HCT116 (cell line): Measurements from ENCODE around the gene CDC6. TPM values are rescaled to one million over a fixed set of nuclear protein-coding genes. Genes with fewer than 3 reads are reported as not detected.

Experiments used
- ATAC-seq: fragments of 200-7000 bp; cut with Tn5 transposase; 2 replicates; pipeline ENCODE4 v1.9.1; 2020; ENCODE audit warnings: mild to moderate bottlenecking, moderate library complexity
- BruUV-seq: library from RNA; stranded (reverse); fragments of 400-500 nt; replicated peaks from 2 replicates; lab custom pipeline; 2021; lab: Mats Ljungman, UMichigan
- CTCF ChIA-PET: fragments of 300-600 bp; sonication (Branson Sonifier 250); formaldehyde crosslinking; loops from one replicate; lab custom pipeline; 2021; ENCODE audit warnings: antibody characterized with exemption; lab: Charles Lee
- POLR2A ChIA-PET: fragments of 300-600, 350-600 bp; sonication (Branson Sonifier 250); formaldehyde crosslinking; loops from one replicate; lab custom pipeline; 2021; ENCODE audit warnings: antibody characterized with exemption; lab: Charles Lee
- RAD21 ChIA-PET, 2 experiments: fragments of 300-600 bp; sonication (Branson Sonifier 250); formaldehyde crosslinking; loops; one replicate each; lab custom pipeline; 2023; ENCODE audit warnings: low total read pairs in 2 of 2; ENCODE audit not compliant: uncharacterized antibody in 2 of 2, unreplicated experiment in 2 of 2, low non-redundant PET in 1 of 2; lab: Charles Lee
- DNase-seq: peaks from one replicate; pipeline ENCODE4 v3.0.0-alpha.2; 2010; ENCODE audit warnings: low read depth, low spot score
- H2AFZ ChIP-seq: fragments of 200-600 bp; shearing (Covaris generic), sonication (generic); 2 replicates; pipeline ENCODE4 v1.6.1; 2017; ENCODE audit warnings: low read depth, mixed run types, mixed read lengths, antibody characterized with exemption, low read length; ENCODE audit not compliant: poor library complexity, severe bottlenecking
- H3K27ac ChIP-seq: 2 replicates; pipeline ENCODE4 v1.5.1; 2012; ENCODE audit warnings: low read depth, low read length
- H3K27me3 ChIP-seq: fragments of 200-600 bp; sonication (generic); 2 replicates; pipeline ENCODE4 v1.6.1; 2016; ENCODE audit warnings: mixed run types, low read length, mixed read lengths; ENCODE audit not compliant: insufficient read depth
- H3K36me3 ChIP-seq, 2 experiments: fragments of 200-500 bp in 1 of 2; fragments of 200-600 bp in 1 of 2; sonication (Bioruptor generic) in 1 of 2; sonication (generic) in 1 of 2; 2 replicates each; pipeline versions ENCODE4 v1.5.1 to v1.6.1; 2014 to 2016; ENCODE audit warnings: low read length in 2 of 2, inconsistent platforms in 1 of 2, mixed read lengths in 1 of 2, mixed run types in 1 of 2; ENCODE audit not compliant: insufficient read depth in 2 of 2, control insufficient read depth in 1 of 2
- H3K4me1 ChIP-seq, 2 experiments: fragments of 200-600 bp in 1 of 2; sonication (generic) in 1 of 2; 2 replicates each; pipeline versions ENCODE4 v1.5.1 to v1.6.1; 2012 to 2017; ENCODE audit warnings: low read length in 2 of 2, inconsistent platforms in 1 of 2, mild to moderate bottlenecking in 1 of 2, mixed read lengths in 1 of 2, mixed run types in 1 of 2, moderate library complexity in 1 of 2; ENCODE audit not compliant: insufficient read depth in 2 of 2, control insufficient read depth in 1 of 2
- H3K4me2 ChIP-seq: fragments of 200-600 bp; sonication (generic); 2 replicates; pipeline ENCODE4 v1.6.1; 2017; ENCODE audit warnings: mixed run types, low read length, mixed read lengths
- H3K4me3 ChIP-seq, 2 experiments: fragments of 200-600 bp in 1 of 2; sonication (generic) in 1 of 2; replicated peaks in 1 of 2; 2 replicates each; pipeline ENCODE4 v1.5.1; 2011 to 2016; ENCODE audit warnings: low read length in 2 of 2, control low read depth in 1 of 2, low read depth in 1 of 2, mild to moderate bottlenecking in 1 of 2, mixed read lengths in 1 of 2, mixed run types in 1 of 2
- H3K79me2 ChIP-seq: fragments of 200-600 bp; sonication (generic); 2 replicates; pipeline ENCODE4 v1.6.1; 2017; ENCODE audit warnings: mild to moderate bottlenecking, mixed run types, low read length, moderate library complexity, mixed read lengths; ENCODE audit not compliant: insufficient read depth
- H3K9ac ChIP-seq: fragments of 200-600 bp; sonication (generic); 2 replicates; pipeline ENCODE4 v1.6.1; 2016; ENCODE audit warnings: low read length, mixed read lengths
- H3K9me2 ChIP-seq: fragments of 200-600 bp; sonication (generic), shearing (Covaris generic); 2 replicates; pipeline ENCODE4 v1.6.1; 2017; ENCODE audit warnings: mixed run types, mild to moderate bottlenecking, moderate library complexity; ENCODE audit not compliant: insufficient read depth
- H3K9me3 ChIP-seq, 2 experiments: fragments of 200-500 bp in 1 of 2; fragments of 200-600 bp in 1 of 2; sonication (Bioruptor generic) in 1 of 2; sonication (generic) in 1 of 2; 2 replicates each; pipeline ENCODE4 v1.6.1; 2014 to 2017; ENCODE audit warnings: low read length in 2 of 2, mixed read lengths in 2 of 2, inconsistent platforms in 1 of 2, low read depth in 1 of 2, mild to moderate bottlenecking in 1 of 2, mixed run types in 1 of 2, moderate library complexity in 1 of 2; ENCODE audit not compliant: control insufficient read depth in 1 of 2, insufficient read depth in 1 of 2
- H4K20me1 ChIP-seq: fragments of 200-600 bp; sonication (generic), shearing (Covaris generic); 2 replicates; pipeline ENCODE4 v1.6.1; 2017; ENCODE audit warnings: mixed run types, mild to moderate bottlenecking, moderate library complexity; ENCODE audit not compliant: insufficient read depth
- CBX3 ChIP-seq: IDR thresholded peaks from 2 replicates; pipeline ENCODE4 v1.6.1; 2012; ENCODE audit warnings: low read depth
- CTCF ChIP-seq, 3 experiments: fragments of 200-600 bp in 1 of 3; sonication (generic) in 1 of 3; IDR thresholded peaks in 2 of 3; conservative IDR thresholded peaks in 1 of 3; 2 replicates each; pipeline ENCODE4 v1.5.1; 2012 to 2017; ENCODE audit warnings: low read depth in 2 of 3, low read length in 2 of 3, antibody characterized with exemption in 1 of 3, borderline replicate concordance in 1 of 3, control low read depth in 1 of 3, mild to moderate bottlenecking in 1 of 3, mixed read lengths in 1 of 3, mixed run types in 1 of 3, moderate library complexity in 1 of 3; ENCODE audit not compliant: insufficient read depth in 1 of 3
- EZH2phosphoT487 ChIP-seq: fragments of 200-600 bp; IDR thresholded peaks from 2 replicates; pipeline ENCODE4 v1.6.1; 2018; ENCODE audit warnings: antibody characterized with exemption, borderline replicate concordance
- JUND ChIP-seq: IDR thresholded peaks from 2 replicates; pipeline ENCODE4 v1.6.1; 2012
- MAX ChIP-seq: IDR thresholded peaks from 2 replicates; pipeline ENCODE4 v1.6.1; 2012
- POLR2AphosphoS5 ChIP-seq: IDR thresholded peaks from 2 replicates; pipeline ENCODE4 v1.6.1; 2011; ENCODE audit warnings: mild to moderate bottlenecking, low read depth, low read length, moderate library complexity
- RAD21 ChIP-seq: IDR thresholded peaks from 2 replicates; pipeline ENCODE4 v1.6.1; 2012; ENCODE audit warnings: low read depth, mild to moderate bottlenecking
- SIN3A ChIP-seq: IDR thresholded peaks from 2 replicates; pipeline ENCODE4 v1.6.1; 2012; ENCODE audit warnings: low read depth
- SP1 ChIP-seq: IDR thresholded peaks from 2 replicates; pipeline ENCODE4 v1.6.1; 2012; ENCODE audit warnings: low read depth
- SRF ChIP-seq: IDR thresholded peaks from 2 replicates; pipeline ENCODE4 v1.6.1; 2012; ENCODE audit warnings: low read depth
- TCF7L2 ChIP-seq: IDR thresholded peaks from 2 replicates; pipeline ENCODE4 v1.7.0; 2011; ENCODE audit warnings: borderline replicate concordance, inconsistent platforms; ENCODE audit not compliant: insufficient read depth, insufficient read length; ENCODE audit errors: extremely low read depth
- ZFX ChIP-seq: fragments of 450-650 bp; IDR thresholded peaks from 2 replicates; pipeline ENCODE4 v1.6.1; 2017
- intact Hi-C: fragments of 100-400 bp; cut with micrococcal nuclease; formaldehyde crosslinking; loops from 2 replicates; pipeline ENCODE4 v1.10.0; 2022
- total RNA-seq: library from RNA; stranded (reverse); gene quantifications from one replicate; pipeline ENCODE4 v1.2.1, GENCODE V29; 2021; ENCODE audit not compliant: unreplicated experiment
- TF ChIP-seq, protein P1 (sequence below): IDR thresholded peaks from 2 replicates; pipeline ENCODE4 v1.6.1; 2012; ENCODE audit warnings: low read depth
- TF ChIP-seq, protein P2 (sequence below): IDR thresholded peaks from 2 replicates; pipeline ENCODE4 v1.6.1; 2012

The CDC6 gene
- total RNA-seq, 1 experiment from 2014 or later: 117 TPM

- no peaks in the 10 kb centered on the region; the same call in 1 of the 2 replicates for H4K20me1 ChIP-seq
- H3K79me2 ChIP-seq: peaks cover 84% of the 10 kb centered on the region
- no TSS peak for BruUV-seq
- ChIA-PET CTCF (interaction anchor here (1.2 kb wide), 1 partner anchor 274 kb away, joined by 3 read pairs; no protein-coding TSS in a partner anchor), POLR2A (no interaction called here), RAD21 (no interaction called here)
- peak overlapping the region; percentile 80 for H3K4me2 ChIP-seq
- H3K27me3 ChIP-seq: no peaks in the 10 kb centered on the region
- H3K4me3 ChIP-seq: peak overlapping the region; percentile 60 to 68
- no peaks in the 10 kb centered on the region for H3K9me3 ChIP-seq
- intact Hi-C loops: loop anchor here (2.0 kb wide), 1 partner anchor 23 kb away; no protein-coding TSS in a partner anchor
- peak overlapping the region; percentile 73 for H3K9ac ChIP-seq
- H2AFZ ChIP-seq: no peak overlapping the region
- peak overlapping the region; percentile 72 for H3K27ac ChIP-seq
- no peak for DNase-seq
- H3K36me3 ChIP-seq: peaks cover 0 to 4% of the 10 kb centered on the region in 2 experiments; a peak in 1 of 4 replicates
- no peaks in the 10 kb centered on the region for H3K9me2 ChIP-seq
- ATAC-seq: peak; percentile 62
- H3K4me1 ChIP-seq: peaks cover 24 to 62% of the 10 kb centered on the region in 2 experiments
- TF ChIP-seq CTCF (IDR thresholded peaks at IDR 0.05 in 2 of 3, conservative IDR thresholded peaks at IDR 0.05 in 1 of 3; ENCODE audit: borderline replicate concordance in 1 of 3, insufficient read depth in 1 of 3, low read depth in 2 of 3, low read length in 2 of 3) (no peak), POLR2AphosphoS5 (peak; percentile 67), EZH2phosphoT487 (no peak), SP1 (no peak), TCF7L2 (no peak), RAD21 (no peak), CBX3 (no peak), MAX (peak; percentile 22; the same call in 1 of the 2 replicates), ZFX (no peak), SIN3A (no peak), SRF (no peak), JUND (no peak)
- TF ChIP-seq, protein P1, sequence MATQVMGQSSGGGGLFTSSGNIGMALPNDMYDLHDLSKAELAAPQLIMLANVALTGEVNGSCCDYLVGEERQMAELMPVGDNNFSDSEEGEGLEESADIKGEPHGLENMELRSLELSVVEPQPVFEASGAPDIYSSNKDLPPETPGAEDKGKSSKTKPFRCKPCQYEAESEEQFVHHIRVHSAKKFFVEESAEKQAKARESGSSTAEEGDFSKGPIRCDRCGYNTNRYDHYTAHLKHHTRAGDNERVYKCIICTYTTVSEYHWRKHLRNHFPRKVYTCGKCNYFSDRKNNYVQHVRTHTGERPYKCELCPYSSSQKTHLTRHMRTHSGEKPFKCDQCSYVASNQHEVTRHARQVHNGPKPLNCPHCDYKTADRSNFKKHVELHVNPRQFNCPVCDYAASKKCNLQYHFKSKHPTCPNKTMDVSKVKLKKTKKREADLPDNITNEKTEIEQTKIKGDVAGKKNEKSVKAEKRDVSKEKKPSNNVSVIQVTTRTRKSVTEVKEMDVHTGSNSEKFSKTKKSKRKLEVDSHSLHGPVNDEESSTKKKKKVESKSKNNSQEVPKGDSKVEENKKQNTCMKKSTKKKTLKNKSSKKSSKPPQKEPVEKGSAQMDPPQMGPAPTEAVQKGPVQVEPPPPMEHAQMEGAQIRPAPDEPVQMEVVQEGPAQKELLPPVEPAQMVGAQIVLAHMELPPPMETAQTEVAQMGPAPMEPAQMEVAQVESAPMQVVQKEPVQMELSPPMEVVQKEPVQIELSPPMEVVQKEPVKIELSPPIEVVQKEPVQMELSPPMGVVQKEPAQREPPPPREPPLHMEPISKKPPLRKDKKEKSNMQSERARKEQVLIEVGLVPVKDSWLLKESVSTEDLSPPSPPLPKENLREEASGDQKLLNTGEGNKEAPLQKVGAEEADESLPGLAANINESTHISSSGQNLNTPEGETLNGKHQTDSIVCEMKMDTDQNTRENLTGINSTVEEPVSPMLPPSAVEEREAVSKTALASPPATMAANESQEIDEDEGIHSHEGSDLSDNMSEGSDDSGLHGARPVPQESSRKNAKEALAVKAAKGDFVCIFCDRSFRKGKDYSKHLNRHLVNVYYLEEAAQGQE: no peak
- TF ChIP-seq, protein P2, sequence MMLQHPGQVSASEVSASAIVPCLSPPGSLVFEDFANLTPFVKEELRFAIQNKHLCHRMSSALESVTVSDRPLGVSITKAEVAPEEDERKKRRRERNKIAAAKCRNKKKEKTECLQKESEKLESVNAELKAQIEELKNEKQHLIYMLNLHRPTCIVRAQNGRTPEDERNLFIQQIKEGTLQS: no peak
Measured at GRCh38 chr17:40341808-40342503, 54.3 kb downstream of the CDC6 start.
